Activated T-helper 1 cell treated with anti-CD3 and anti-CD28 coated beads, Interleukin-2, amount 50 U/mL, for 16 hours (primary cell): Measurements from ENCODE around the gene LMNB1.
"Not testable (repeated sequence)": the region's sequence is repeated elsewhere in the genome, so short reads cannot be mapped to it uniquely, and the experiment has no call there.

ENCODE experiments used
- DNase-seq, 2 donors: peaks; one replicate each; pipeline ENCODE4 v3.0.0-alpha.2; 2020; ENCODE audit warnings: low read depth in 1 of 2, low spot score in 1 of 2

The LMNB1 gene

GRCh38 chr5:126778675-126779403 is 1.9 kb downstream of the LMNB1 start:
- DNase-seq: no peak

- DNase-seq: peak in 1 of 2 donors; percentile 14
These were observed 3.4 kb downstream of the LMNB1 start for GRCh38 chr5:126780165-126780827.

DNA sequence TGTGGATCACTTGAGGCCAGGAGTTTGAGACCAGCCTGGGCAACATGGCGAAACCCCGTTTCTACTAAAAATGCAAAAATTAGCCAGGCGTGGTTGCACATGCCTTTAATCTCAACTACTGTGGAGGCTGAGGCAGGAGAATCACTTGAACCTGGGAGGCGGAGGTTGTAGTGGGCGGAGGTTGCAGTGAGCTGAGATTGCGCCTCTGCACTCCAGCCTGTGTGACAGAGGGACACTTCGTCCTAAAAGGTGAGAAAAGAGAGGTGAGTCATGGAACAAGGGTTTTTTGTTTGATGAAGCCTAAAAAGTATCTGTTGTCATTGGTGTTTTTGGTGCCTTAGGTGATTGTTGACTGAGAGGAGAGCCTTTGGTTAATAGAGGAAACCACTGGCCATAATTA is 11.5 kb downstream of the LMNB1 start:
- DNase-seq: not testable (repeated sequence)

DNA sequence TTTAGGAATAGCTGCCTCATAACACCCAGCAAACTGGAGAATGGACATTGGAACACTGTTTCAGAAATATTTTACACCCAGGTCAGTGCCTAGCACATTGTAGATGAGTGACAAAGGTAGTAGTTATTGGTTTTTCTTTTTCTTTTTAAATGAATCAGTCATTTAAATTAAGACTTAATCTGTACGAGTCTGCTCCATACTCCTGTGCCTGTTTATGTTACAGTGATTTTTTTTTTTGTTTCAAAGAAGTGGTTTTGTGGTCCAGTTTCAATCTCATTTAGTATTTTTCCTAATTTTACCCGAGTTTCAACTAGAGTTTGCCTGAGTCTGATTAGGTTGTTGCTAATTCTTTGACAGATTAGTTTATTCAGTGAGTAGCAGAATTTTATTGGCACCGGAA is 16.2 kb downstream of the LMNB1 start:
- DNase-seq: no peak

- DNase-seq: not testable (repeated sequence)
These were observed 16.7 kb downstream of the LMNB1 start for GRCh38 chr5:126793648-126794047.

GRCh38 chr5:126794157-126794828 is 17.4 kb downstream of the LMNB1 start:
- DNase-seq: no peak

GRCh38 chr5:126799780-126800179 is 22.8 kb downstream of the LMNB1 start:
- DNase-seq: no peak

DNA sequence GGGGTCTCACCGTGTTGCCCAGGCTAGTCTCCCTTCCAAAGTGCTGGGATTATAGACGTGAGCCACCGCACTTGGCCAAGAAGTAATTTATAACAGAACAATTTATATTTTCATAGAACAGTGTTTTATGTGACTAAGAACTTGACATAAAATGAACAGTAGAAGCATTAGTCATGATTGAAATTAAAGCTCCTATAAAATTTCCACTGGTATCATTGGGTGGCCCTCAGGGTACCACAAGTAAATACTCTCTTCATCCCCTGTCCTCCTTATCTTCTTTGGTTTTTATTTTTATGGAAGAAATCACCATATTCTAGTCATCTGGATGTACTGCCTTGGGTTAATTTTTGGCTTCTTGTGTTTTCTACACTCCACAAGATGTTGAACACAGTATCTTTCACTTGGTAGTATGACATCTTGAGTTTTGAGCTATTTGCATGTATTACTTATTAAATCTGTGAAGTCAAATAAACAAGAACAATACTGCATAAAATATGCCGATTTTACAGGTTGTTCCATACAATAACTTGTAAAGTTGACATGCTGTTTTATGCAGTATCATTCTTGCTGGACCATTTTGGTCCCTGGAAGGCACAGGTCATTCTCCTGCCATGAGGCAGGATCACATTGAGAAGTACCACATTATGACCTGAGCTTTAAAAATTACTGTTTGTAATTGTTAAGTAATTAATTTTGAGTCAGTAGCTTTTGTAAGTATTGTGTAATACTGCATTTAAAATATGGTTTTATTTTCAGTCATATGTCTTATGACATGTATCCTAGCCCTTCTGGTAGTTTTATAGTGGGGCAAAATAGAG is 24.4 kb downstream of the LMNB1 start:
- DNase-seq: no peak

GRCh38 chr5:126801992-126802294 is 25.0 kb downstream of the LMNB1 start:
- DNase-seq: no peak

DNA sequence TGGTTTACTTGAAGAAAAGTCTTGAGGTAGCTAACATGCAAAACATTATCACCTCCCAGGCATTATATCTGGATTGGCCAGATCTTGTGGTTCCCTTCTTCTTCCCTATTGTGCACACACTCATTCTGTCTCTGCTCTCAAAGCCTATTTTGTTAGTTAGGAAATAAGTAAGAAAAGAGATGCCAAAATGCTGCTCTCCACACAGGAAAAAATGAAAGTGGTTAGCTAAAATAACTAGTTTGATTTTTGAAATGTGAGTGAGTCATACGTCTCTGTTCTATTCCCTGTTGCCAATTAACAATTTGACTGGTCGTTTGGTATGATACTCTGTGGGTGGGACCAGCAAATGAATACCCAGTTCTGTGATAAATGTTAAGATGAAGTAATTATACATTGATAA is 28.1 kb downstream of the LMNB1 start:
- DNase-seq: no peak

DNA sequence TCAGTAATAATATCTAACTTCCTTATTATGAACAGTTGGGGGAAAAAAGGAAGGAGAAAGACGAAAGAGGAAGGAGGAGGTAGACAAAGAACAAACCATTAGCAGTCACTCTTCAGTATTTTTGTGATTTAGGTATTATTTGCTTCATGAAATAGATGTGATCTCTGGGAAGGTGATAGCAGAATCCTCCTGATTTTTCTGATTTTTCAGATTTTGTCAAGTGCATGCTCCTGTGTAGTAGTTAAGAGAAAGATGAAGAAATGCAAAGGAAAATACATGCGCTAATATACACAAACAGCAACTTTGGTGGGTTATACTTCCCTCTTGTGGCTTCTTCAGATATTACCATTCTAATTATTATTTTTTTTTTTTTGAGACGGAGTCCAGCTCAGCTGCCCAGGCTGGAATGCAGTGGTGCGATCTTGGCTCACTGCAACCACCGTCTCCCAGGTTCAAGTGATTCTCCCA is 31.6 kb downstream of the LMNB1 start:
- DNase-seq: no peak

GRCh38 chr5:126809916-126810315 is 33.0 kb downstream of the LMNB1 start:
- DNase-seq: no peak

GRCh38 chr5:126810596-126811380 is 33.9 kb downstream of the LMNB1 start:
- no peak for DNase-seq

- peak in 1 of 2 donors; percentile 22 for DNase-seq
These were observed 34.7 kb downstream of the LMNB1 start for GRCh38 chr5:126811515-126812198.

GRCh38 chr5:126812199-126812570 is 35.2 kb downstream of the LMNB1 start:
- no peak for DNase-seq

DNA sequence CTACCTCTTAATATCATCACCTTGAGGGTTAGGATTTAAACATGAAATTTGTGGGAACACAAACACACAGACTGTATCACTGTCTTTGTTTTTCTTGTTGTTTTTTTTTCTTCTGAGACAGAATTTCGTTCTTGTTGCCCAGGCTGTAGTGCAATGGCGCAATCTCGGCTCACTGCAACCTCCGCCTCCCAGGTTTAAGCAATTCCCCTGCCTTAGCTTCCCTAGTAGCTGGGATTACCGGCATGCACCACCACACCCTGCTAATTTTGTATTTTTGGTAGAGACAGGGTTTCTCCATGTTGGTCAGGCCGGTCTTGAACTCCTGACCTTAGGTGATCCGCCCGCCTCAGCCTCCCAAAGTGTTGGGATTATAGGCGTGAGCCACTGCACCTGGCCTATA is 36.9 kb downstream of the LMNB1 start:
- not testable (repeated sequence) for DNase-seq

DNA sequence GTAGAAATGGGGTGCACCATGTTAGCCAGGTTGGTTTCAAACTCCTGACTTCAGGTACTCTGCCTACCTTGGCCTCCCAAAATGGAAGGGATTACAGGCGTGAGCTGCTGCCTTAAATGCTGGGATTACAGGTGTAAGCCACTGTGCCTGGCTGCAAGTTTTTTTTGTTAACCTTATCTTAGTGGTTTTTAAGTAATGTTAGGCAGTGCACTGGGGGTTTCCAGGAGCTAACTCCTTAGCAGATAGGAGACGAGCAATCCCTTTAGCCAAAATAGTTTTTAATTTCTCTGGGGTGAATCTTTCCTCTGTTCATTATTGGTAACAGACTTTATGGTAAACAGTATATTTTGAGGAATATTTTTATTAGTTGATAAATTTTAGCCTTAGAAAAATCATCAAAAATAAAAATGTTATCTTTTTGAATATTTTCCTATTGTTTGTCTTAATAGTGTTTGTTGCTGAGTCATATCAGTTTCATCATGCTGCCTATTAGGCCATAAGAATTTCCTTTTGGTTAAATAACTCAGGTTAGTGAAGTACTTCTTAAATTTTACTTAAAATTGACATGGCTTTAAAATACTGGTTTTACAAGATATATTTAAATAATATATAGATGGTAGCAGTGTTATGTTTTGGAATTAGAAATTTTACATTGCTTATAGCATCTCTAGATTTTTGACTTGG is 37.9 kb downstream of the LMNB1 start:
- DNase-seq: no peak

DNA sequence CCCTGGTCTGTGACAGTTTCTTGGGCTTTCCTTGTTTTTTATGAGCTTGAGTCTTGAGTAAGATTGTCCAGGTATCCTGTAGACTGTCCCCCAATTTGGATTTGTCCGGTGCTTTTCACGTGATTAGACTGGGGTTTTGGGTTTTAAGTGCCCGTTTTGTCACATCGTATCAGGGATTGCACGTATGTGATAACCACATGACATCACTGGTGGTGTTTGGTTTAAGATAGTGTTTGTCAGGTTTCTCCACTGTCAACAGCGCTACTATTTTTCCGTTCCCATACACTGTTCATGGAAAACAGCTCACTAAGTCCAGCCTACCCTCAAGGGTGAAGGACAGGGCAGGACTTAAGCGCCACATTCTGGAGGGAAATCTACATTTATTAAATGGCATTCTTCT is 39.7 kb downstream of the LMNB1 start:
- no peak for DNase-seq

- DNase-seq: no peak
These were observed 41.8 kb downstream of the LMNB1 start for GRCh38 chr5:126818736-126819135.

GRCh38 chr5:126819253-126819652 is 42.3 kb downstream of the LMNB1 start:
- DNase-seq: no peak
